Astrocyte of the cerebellum (primary cell): ENCODE results near the gene ZNF142.

Source experiments
- DNase-seq: peaks from one replicate; pipeline ENCODE4 v3.0.0-alpha.2; 2011; ENCODE audit warnings: low read depth
- H3K4me3 ChIP-seq: 2 replicates; pipeline ENCODE4 v1.5.1; 2011; ENCODE audit warnings: mild to moderate bottlenecking, low read depth, low read length, moderate library complexity
- CTCF ChIP-seq: IDR thresholded peaks from 2 replicates; pipeline ENCODE4 v1.5.1; 2012; ENCODE audit warnings: low read length, low read depth, moderate library complexity, mild to moderate bottlenecking; ENCODE audit errors: missing control alignments
- in situ Hi-C: cut with HindIII; loops from 2 replicates; pipeline ENCODE4 v1.10.0; 2017; ENCODE audit warnings: low sequenced_read_pairs

ZNF142 gene

GRCh38 chr2:218623366-218623705 is 36.1 kb downstream of the ZNF142 start:
- no peak for DNase-seq
- no peak overlapping the region for H3K4me3 ChIP-seq
- in situ Hi-C loops: no loop called here
- no peak for TF ChIP-seq CTCF

- no peak for DNase-seq
These were observed 36.6 kb downstream of the ZNF142 start for GRCh38 chr2:218622606-218623365.

GRCh38 chr2:218621007-218621406 is 38.4 kb downstream of the ZNF142 start:
- in situ Hi-C loops: no loop called here
- no peak overlapping the region for H3K4me3 ChIP-seq
- DNase-seq: no peak
- TF ChIP-seq CTCF: no peak

More at GRCh38 chr2:218622606-218623365, 36.6 kb downstream of the ZNF142 start:
- no peak overlapping the region for H3K4me3 ChIP-seq
- TF ChIP-seq CTCF: no peak
- in situ Hi-C loops: no loop called here

- no peak for TF ChIP-seq CTCF
- no peak overlapping the region for H3K4me3 ChIP-seq
- no peak for DNase-seq
- in situ Hi-C loops: no loop called here
These were observed 41.1 kb downstream of the ZNF142 start for GRCh38 chr2:218618102-218618860.

GRCh38 chr2:218615868-218616315 is 43.5 kb downstream of the ZNF142 start:
- H3K4me3 ChIP-seq: no peak overlapping the region
- in situ Hi-C loops: no loop called here
- no peak for DNase-seq
- no peak for TF ChIP-seq CTCF

- TF ChIP-seq CTCF: no peak
- H3K4me3 ChIP-seq: peak within 1 kb of the TSS; percentile 13
- in situ Hi-C loops: no loop called here
- DNase-seq: no peak
These were observed 51.8 kb downstream of the ZNF142 start, which contains the start of gene PLCD4 for GRCh38 chr2:218607436-218608115. PLCD4 (plus strand) TSS chr2:218607899; CDS start chr2:218615740, 7,841 bp downstream.
